Liver (tissue), 3 donors: ENCODE results near the gene MRPL30.

Source experiments
- EGR1 ChIP-seq, 2 donors: IDR thresholded peaks; 2 replicates each; pipeline ENCODE4 v1.6.1; 2016 to 2018; ENCODE audit warnings: antibody characterized with exemption in 2 of 2, low read depth in 2 of 2
- RXRA ChIP-seq, 2 donors: IDR thresholded peaks; 2 replicates each; pipeline ENCODE4 v1.6.1; 2017 to 2018; ENCODE audit warnings: antibody characterized with exemption in 2 of 2, mild to moderate bottlenecking in 1 of 2
- SP1 ChIP-seq: IDR thresholded peaks from 2 replicates; pipeline ENCODE4 v1.6.1; 2018; ENCODE audit warnings: antibody characterized with exemption, mild to moderate bottlenecking
- ZBTB33 ChIP-seq: IDR thresholded peaks from 2 replicates; pipeline ENCODE4 v1.6.1; 2016; ENCODE audit warnings: antibody characterized with exemption
- TF ChIP-seq, protein P1 (sequence below): fragments of 150-350 bp; IDR thresholded peaks from 2 replicates; pipeline ENCODE4 v1.5.1; 2017; ENCODE audit warnings: improper control_type of control experiment, low read depth, low read length; ENCODE audit not compliant: missing input control
- donor health status: healthy.
- donor health status: healthy.

GRCh38 chr2:99140056-99140859 lies 40.7 kb upstream of the MRPL30 start:
- TF ChIP-seq EGR1 (IDR thresholded peaks at IDR 0.05; ENCODE audit: low read depth in 2 of 2) (no peak), SP1 (no peak), ZBTB33 (no peak), RXRA (IDR thresholded peaks at IDR 0.05) (no peak)
- TF ChIP-seq, protein P1, sequence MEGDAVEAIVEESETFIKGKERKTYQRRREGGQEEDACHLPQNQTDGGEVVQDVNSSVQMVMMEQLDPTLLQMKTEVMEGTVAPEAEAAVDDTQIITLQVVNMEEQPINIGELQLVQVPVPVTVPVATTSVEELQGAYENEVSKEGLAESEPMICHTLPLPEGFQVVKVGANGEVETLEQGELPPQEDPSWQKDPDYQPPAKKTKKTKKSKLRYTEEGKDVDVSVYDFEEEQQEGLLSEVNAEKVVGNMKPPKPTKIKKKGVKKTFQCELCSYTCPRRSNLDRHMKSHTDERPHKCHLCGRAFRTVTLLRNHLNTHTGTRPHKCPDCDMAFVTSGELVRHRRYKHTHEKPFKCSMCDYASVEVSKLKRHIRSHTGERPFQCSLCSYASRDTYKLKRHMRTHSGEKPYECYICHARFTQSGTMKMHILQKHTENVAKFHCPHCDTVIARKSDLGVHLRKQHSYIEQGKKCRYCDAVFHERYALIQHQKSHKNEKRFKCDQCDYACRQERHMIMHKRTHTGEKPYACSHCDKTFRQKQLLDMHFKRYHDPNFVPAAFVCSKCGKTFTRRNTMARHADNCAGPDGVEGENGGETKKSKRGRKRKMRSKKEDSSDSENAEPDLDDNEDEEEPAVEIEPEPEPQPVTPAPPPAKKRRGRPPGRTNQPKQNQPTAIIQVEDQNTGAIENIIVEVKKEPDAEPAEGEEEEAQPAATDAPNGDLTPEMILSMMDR: no peak
